Measurements from ENCODE around the gene UNC119B.

The UNC119B gene

DNA sequence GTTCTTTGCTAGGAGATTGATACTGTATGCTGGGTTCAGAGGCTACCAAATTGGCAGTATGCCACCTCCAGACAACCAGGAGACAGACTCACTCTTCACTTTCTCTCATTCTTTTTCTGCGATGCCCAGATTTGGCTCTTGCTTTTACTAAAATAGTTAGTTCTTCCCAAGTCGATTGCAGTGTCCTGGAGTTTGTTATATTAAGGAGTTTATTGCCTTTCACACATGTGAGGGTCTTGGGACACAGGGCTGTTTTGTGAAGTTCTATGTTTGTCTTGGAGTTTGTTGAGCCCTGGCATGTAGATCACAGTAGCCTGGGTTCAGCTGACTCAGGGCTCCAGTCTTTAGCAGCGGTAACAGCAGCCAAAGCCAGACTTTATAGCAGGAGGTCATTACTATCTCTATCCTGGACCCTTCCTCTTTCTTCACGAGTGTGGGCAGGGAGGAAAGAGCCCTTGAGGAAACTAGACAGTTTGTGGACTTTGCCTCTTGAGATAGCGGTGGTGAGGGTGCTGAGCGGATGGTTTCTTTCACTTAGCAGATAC lies 21.7 kb upstream of the UNC119B start:
- DNase-seq = peak; percentile 26

DNA sequence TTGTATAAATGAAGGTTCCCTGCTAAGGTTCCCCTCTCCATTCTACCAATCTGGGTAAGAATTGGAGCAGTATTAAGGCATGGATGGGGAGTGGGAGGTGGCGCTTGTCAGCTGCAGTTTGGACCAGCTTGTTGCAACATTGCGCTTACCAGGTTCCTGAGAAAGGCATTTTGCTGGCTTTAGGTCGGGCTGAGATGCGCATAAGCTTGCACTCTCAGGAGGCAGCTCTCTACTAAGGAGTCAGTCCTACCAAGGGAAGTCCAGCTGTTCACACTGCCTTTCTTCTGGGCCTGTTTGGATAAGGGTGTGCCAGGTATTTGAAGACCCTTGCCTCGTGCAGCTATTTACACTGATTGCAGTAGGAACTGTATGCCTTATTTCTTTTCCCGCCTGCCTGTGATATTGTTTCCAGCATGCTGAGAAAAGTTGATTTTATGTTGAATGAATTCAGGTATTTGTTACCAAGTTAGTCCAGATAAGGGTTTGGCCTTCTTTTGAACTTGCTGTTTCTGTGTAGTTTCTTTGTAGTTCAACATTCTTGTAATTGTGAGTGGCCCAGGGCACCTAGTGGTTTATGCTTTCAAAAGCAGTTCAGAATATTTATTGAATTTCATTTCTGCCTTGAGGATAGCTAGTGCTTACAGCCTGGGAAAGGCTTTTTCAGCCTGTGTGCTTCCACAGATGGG lies 20.7 kb upstream of the UNC119B start:
- no peak for DNase-seq

DNA sequence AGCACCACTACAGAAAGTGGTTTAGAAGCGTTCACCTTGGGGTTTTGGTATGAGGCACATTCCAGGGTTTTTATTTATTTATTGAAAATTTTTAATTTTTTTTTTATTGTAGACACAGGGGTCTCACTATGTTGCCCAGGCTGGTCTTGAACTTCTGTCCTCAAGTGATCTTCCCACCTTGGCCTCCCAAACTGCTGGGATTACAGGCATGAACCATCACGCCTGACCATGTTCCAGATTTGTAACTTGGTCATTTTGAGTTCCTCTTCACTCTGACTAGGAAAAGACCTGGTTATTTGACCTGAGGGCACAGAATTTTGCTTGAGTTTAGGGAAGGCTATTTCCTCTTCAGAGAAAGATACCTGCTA lies 20.2 kb upstream of the UNC119B start:
- DNase-seq = no peak

GRCh38 chr12:120690978-120691377 lies 19.3 kb upstream of the UNC119B start:
- no peak for DNase-seq

- peak; percentile 50 for DNase-seq
Observed at GRCh38 chr12:120692524-120693033, 17.7 kb upstream of the UNC119B start.

GRCh38 chr12:120693848-120694247 lies 16.4 kb upstream of the UNC119B start:
- no peak for DNase-seq

GRCh38 chr12:120696626-120697025 lies 13.6 kb upstream of the UNC119B start:
- DNase-seq = no peak

DNA sequence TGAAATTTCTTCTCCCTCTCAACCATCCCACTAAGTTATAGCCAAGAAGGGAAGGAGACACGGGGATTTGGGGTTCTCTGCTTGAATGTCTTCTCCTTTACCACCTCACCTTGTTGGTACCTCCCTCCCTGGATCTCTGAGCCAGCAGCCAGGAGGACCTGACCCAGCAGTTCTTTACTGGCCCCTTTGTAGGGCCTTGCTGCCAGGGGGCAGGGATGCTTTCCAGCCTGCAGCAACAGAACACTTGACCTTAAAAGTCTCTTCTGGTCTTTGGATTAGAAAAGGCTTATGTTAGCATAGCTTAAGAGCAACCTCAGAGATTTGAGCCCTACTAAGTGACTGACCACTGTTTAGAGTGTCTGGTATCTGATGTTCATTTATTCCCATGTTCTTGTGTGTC lies 12.9 kb upstream of the UNC119B start:
- DNase-seq = no peak

GRCh38 chr12:120698665-120699064 lies 11.6 kb upstream of the UNC119B start:
- DNase-seq = no peak

GRCh38 chr12:120699553-120699952 lies 10.7 kb upstream of the UNC119B start:
- no peak for DNase-seq

- DNase-seq = no peak
Observed at GRCh38 chr12:120700886-120701285, 9.4 kb upstream of the UNC119B start.

DNA sequence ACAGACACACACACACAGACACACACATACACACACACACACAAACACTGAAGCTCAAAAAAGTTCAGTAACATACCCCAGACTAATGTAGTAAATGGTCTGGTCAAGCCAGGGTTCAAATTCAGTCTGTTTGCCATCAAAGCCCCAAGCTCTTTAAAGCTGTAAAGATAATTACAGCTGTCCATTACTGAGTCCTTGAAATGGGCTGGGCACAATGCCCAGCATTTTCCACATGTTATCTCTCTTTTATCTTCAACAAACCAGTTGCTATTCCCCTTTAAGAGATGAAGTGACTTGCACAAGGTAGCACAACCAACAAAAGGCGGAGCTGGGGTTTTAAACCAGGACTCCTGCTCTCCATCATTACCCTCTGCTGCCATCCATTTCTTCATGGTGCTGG lies 7.6 kb upstream of the UNC119B start:
- no peak for DNase-seq

- no peak for DNase-seq
Observed at GRCh38 chr12:120703311-120703942, 6.8 kb upstream of the UNC119B start.

DNA sequence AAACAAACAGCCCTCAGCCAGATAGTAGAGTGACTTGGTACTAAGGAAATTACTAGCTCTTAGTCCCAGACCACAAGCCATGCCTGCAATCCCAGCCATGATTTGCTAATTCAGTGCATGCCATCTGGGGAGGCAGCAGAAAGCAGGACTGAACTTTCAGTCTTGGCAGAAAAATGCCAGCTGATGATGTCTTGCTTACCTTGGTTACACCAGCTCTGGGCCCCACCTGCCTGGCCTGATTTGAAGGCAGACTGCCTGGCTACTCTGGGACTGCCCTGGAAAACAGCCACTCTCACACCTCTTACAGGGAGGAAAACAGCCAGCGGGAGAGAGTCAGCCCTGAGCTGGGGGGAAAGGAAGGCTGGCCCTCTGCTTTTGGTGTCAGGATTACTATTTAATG lies 4.6 kb upstream of the UNC119B start:
- no peak for DNase-seq

GRCh38 chr12:120706029-120706428 lies 4.2 kb upstream of the UNC119B start:
- DNase-seq = no peak

- no peak for DNase-seq
Observed at GRCh38 chr12:120708651-120709050, 1.6 kb upstream of the UNC119B start.

GRCh38 chr12:120710805-120711296 lies 593 bp downstream of the UNC119B start:
- DNase-seq = no peak

DNA sequence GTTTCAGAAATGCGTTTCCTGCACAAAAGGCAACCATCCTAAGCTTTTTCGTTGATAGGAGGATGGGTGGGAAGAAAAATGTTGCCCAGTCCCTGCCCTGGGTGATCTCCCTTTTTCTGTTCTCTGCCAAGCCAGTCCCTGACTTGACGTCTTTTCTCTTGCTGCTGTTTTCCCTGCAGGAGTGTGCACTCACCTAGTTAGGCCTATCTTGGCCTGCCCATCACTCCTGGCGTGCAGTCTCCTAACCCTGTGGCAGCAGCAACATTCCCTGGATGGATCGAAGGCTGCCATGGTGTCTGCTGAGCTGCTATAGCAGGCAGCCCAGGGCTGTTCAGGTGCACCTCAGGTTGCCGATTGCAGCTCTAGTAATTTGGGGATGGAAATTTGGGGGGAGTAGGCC lies 1.2 kb downstream of the UNC119B start:
- DNase-seq = no peak

DNA sequence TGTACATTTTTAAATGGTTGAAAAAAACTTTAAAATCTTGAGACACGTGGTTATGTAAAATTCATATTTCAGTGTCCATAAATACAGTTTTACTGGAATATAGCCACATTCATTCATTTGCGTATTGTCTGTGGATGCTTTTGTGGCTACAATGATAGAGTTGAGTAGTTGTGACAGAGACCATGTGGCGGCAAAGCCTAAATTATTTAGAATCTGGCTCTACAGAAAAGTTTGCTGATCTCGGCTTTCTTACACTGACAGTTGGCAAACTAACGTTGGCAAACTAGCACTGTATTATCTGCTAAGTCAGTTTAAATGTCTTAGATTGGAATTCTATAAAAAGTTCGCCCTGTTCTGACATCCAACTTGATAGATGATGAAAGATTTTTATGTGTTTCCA lies 2.4 kb downstream of the UNC119B start:
- DNase-seq = no peak

GRCh38 chr12:120713861-120714482 lies 3.7 kb downstream of the UNC119B start:
- peak; percentile 78 for DNase-seq

- no peak for DNase-seq
Observed at GRCh38 chr12:120718055-120718454, 7.8 kb downstream of the UNC119B start.

GRCh38 chr12:120719072-120719471 lies 8.8 kb downstream of the UNC119B start:
- no peak for DNase-seq

DNA sequence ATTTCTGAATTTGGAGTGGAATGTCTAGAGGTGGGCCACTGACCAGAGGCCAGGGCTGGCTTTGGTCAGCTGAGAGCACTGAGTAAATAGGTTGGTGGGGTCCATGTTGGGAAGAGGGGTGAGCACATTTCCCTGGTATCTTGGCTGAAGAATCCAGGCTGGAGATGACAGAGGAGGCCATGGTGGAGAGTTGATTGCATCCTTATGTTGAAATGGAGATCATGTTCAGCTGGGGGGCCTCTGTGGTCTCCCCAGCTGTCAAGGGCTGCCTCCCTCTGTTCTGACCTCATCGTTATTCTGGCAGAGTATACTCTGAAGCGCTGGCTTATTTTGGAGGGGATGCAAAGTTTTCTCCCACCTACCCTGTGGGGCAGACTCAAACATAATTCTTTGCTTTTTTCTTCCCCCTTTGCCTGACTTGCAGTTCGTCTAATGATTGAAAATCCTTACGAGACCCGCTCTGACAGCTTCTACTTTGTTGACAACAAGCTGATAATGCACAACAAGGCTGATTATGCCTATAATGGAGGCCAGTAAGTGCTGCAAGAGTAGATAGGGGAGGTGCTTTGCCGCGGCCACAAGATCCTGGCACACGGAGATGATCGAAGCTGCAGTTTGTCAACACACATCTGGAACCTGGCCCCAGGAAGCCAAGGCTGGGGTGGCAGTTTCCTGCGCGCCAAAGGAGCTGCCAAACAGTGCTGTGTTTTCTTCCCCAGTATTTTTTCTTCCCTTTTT lies 9.4 kb downstream of the UNC119B start:
- no peak for DNase-seq
